ENCODE measurements around the gene KRTAP10-9. TPM values are rescaled to one million over a fixed set of nuclear protein-coding genes. Genes with fewer than 3 reads are reported as not detected.
A peak's percentile ranks its signal among the peaks of the same experiment; 100 is the strongest.
"Not testable (repeated sequence)": the region's sequence is repeated elsewhere in the genome, so short reads cannot be mapped to it uniquely, and the experiment has no call there.

Gene KRTAP10-9
- total RNA-seq, 2 donors from 2014 or later: not detected

- H3K27me3 Mint-ChIP-seq: peaks cover 14% of the 10 kb centered on the region
- not testable (repeated sequence) for H3K27ac Mint-ChIP-seq; H3K36me3 Mint-ChIP-seq (ENCODE audit: low read depth); ATAC-seq (replicated peaks); H3K9me3 Mint-ChIP-seq; H3K4me1 Mint-ChIP-seq; H3K4me3 Mint-ChIP-seq
Measured at GRCh38 chr21:44590897-44591800, 35.7 kb upstream of the KRTAP10-9 start.

- H3K4me1 Mint-ChIP-seq; H3K36me3 Mint-ChIP-seq (ENCODE audit: low read depth); H3K4me3 Mint-ChIP-seq; H3K9me3 Mint-ChIP-seq; H3K27ac Mint-ChIP-seq; H3K27me3 Mint-ChIP-seq; ATAC-seq (replicated peaks): not testable (repeated sequence)
Measured at GRCh38 chr21:44591801-44592130, 35.1 kb upstream of the KRTAP10-9 start.

- peaks cover 3% of the 10 kb centered on the region for H3K27me3 Mint-ChIP-seq
- no peaks in the 10 kb centered on the region for H3K9me3 Mint-ChIP-seq
- no peaks in the 10 kb centered on the region for H3K36me3 Mint-ChIP-seq (ENCODE audit: low read depth)
- ATAC-seq (replicated peaks): no peak
- no peak within 1 kb of the TSS for H3K4me3 Mint-ChIP-seq
- H3K4me1 Mint-ChIP-seq: no peaks in the 10 kb centered on the region
- no peak within 1 kb of the TSS for H3K27ac Mint-ChIP-seq
Measured at GRCh38 chr21:44592446-44593311, 34.2 kb upstream of the KRTAP10-9 start, which contains the start of gene KRTAP10-6. Gene KRTAP10-6, minus strand, starts transcription at chr21:44592505. Its CDS starts 21 bp downstream, at chr21:44592484.

DNA sequence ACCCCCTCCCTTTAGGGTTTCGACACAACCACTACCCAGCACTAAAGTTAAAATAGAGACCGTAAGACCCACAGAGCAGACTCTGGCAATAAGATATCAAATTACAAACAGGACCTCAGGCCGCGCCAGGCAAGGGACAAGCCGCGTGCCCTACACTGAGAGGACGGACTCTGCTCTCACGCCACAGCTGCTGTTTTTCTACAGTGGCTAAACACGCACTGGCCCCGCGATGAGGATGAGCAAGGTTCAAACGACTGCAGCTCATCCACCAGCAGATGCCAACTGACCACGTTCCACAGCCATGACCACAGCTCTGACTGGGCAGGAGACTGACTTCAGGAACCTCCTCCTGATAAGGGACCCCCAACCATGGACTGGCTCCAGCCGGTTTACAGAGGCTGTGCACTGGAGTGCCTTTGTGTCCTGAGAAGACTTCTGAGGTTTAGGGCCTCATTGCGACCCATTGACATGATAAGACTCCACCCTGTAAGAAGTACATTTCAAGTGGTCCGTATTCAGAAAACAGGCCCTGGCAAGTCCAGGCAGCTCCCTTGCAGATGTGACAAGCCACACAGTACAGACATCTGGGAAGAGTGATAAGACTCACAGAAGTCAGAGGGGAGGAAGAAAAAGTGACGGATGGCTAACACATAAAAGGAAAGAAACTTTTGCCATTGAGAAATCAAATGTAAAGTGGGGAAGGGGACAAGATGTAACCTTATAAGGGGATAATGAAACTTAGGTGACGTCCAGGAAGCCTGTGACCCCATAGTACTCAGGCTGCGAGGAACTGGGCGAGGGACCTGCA, 33.1 kb upstream of the KRTAP10-9 start:
- peaks cover 4% of the 10 kb centered on the region for H3K9me3 Mint-ChIP-seq
- H3K27me3 Mint-ChIP-seq: peaks cover 7% of the 10 kb centered on the region
- H3K4me1 Mint-ChIP-seq: no peaks in the 10 kb centered on the region
- H3K36me3 Mint-ChIP-seq (ENCODE audit: low read depth): no peaks in the 10 kb centered on the region
- no peak overlapping the region for H3K4me3 Mint-ChIP-seq
- no peak overlapping the region for H3K27ac Mint-ChIP-seq
- ATAC-seq (replicated peaks): no peak

DNA sequence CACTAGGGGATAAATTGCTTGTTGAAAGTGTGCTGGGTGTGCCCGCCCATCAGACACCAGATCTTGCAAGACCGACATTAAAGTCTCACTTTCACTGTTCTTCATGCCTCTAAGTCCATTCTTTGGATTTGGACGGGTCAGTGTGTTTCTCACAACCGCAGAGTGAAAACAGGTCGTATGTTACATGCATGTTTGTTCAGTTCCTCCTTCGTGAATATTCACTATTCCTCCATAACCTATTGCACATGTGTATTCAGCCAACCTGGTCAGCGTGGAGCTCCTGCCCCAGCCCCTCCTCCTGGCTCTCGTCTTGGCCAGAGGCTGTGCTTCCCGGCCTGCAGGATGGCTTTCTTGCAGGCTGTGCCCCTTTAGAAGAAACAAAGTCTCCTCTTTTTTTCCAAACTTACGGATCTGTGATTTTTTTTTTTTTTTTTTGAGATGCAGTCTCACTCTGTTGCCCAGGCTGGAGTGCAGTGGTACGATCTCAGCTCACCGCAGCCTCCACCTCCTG, 32.4 kb upstream of the KRTAP10-9 start:
- Mint-ChIP-seq H3K36me3 (ENCODE audit: low read depth) (no peaks in the 10 kb centered on the region), H3K9me3 (peaks cover 5% of the 10 kb centered on the region), H3K4me1 (no peaks in the 10 kb centered on the region), H3K27ac (no peak overlapping the region), H3K27me3 (peaks cover 4% of the 10 kb centered on the region), H3K4me3 (no peak overlapping the region)
- ATAC-seq (replicated peaks): no peak

GRCh38 chr21:44595524-44595923, 31.4 kb upstream of the KRTAP10-9 start:
- Mint-ChIP-seq H3K27ac (no peak overlapping the region), H3K4me1 (no peaks in the 10 kb centered on the region), H3K9me3 (peaks cover 5% of the 10 kb centered on the region), H3K27me3 (peaks cover 4% of the 10 kb centered on the region), H3K4me3 (no peak overlapping the region), H3K36me3 (ENCODE audit: low read depth) (no peaks in the 10 kb centered on the region)
- ATAC-seq (replicated peaks): no peak

GRCh38 chr21:44596068-44596725, 30.7 kb upstream of the KRTAP10-9 start:
- no peaks in the 10 kb centered on the region for H3K4me1 Mint-ChIP-seq
- peaks cover 4% of the 10 kb centered on the region for H3K27me3 Mint-ChIP-seq
- H3K9me3 Mint-ChIP-seq: peaks cover 5% of the 10 kb centered on the region
- ATAC-seq (replicated peaks): peak; percentile 28
- no peak overlapping the region for H3K27ac Mint-ChIP-seq
- H3K36me3 Mint-ChIP-seq (ENCODE audit: low read depth): no peaks in the 10 kb centered on the region
- no peak overlapping the region for H3K4me3 Mint-ChIP-seq

GRCh38 chr21:44598061-44598460, 28.8 kb upstream of the KRTAP10-9 start:
- ATAC-seq (replicated peaks): no peak
- H3K9me3 Mint-ChIP-seq: peaks cover 5% of the 10 kb centered on the region
- peaks cover 4% of the 10 kb centered on the region for H3K27me3 Mint-ChIP-seq
- no peaks in the 10 kb centered on the region for H3K4me1 Mint-ChIP-seq
- no peaks in the 10 kb centered on the region for H3K36me3 Mint-ChIP-seq (ENCODE audit: low read depth)
- no peak overlapping the region for H3K27ac Mint-ChIP-seq
- H3K4me3 Mint-ChIP-seq: no peak overlapping the region

GRCh38 chr21:44599264-44600029, 27.4 kb upstream of the KRTAP10-9 start:
- no peak for ATAC-seq (replicated peaks)
- Mint-ChIP-seq H3K4me1 (no peaks in the 10 kb centered on the region), H3K27me3 (peaks cover 4% of the 10 kb centered on the region), H3K4me3 (no peak overlapping the region), H3K9me3 (peaks cover 5% of the 10 kb centered on the region), H3K27ac (no peak overlapping the region), H3K36me3 (ENCODE audit: low read depth) (no peaks in the 10 kb centered on the region)

- not testable (repeated sequence) for H3K27me3 Mint-ChIP-seq; ATAC-seq (replicated peaks); H3K4me1 Mint-ChIP-seq; H3K9me3 Mint-ChIP-seq; H3K36me3 Mint-ChIP-seq (ENCODE audit: low read depth); H3K4me3 Mint-ChIP-seq; H3K27ac Mint-ChIP-seq
Measured at GRCh38 chr21:44600118-44600978, 26.5 kb upstream of the KRTAP10-9 start, which contains the start of gene KRTAP10-7. Gene KRTAP10-7, plus strand, starts transcription at chr21:44600597. Its CDS starts 25 bp downstream, at chr21:44600622.

- H3K27me3 Mint-ChIP-seq; ATAC-seq (replicated peaks); H3K9me3 Mint-ChIP-seq; H3K4me3 Mint-ChIP-seq; H3K36me3 Mint-ChIP-seq (ENCODE audit: low read depth); H3K4me1 Mint-ChIP-seq; H3K27ac Mint-ChIP-seq: not testable (repeated sequence)
Measured at GRCh38 chr21:44601091-44601490, 25.8 kb upstream of the KRTAP10-9 start.

- H3K4me1 Mint-ChIP-seq: no peaks in the 10 kb centered on the region
- H3K9me3 Mint-ChIP-seq: peaks cover 8% of the 10 kb centered on the region
- no peaks in the 10 kb centered on the region for H3K36me3 Mint-ChIP-seq (ENCODE audit: low read depth)
- peaks cover 4% of the 10 kb centered on the region for H3K27me3 Mint-ChIP-seq
- no peak for ATAC-seq (replicated peaks)
- no peak overlapping the region for H3K4me3 Mint-ChIP-seq
- no peak overlapping the region for H3K27ac Mint-ChIP-seq
Measured at GRCh38 chr21:44601596-44602462, 25.1 kb upstream of the KRTAP10-9 start.
